HEK293 (cell line): ENCODE measurements around the gene SLC5A9.

Experiments
- CTCF ChIA-PET: fragments of 350-600 bp; formaldehyde crosslinking; extraction: SDS; loops from one replicate; lab custom pipeline; 2021; ENCODE audit warnings: antibody characterized with exemption; lab: Yijun Ruan, JAX
- POLR2A ChIA-PET: fragments of 300-600 bp; formaldehyde crosslinking; extraction: SDS; loops from one replicate; lab custom pipeline; 2020; ENCODE audit warnings: antibody characterized with exemption, inconsistent platforms; lab: Yijun Ruan, JAX
- H3K27ac ChIP-seq: fragments of 200-500 bp; sonication (Bioruptor generic); 2 replicates; pipeline ENCODE4 v1.5.1; 2014; ENCODE audit warnings: low read depth, low read length, control low read depth, inconsistent platforms; ENCODE audit errors: extremely low read depth
- H3K36me3 ChIP-seq, 2 experiments: fragments of 200-500 bp in 1 of 2; sonication (Bioruptor generic) in 1 of 2; 1 replicate in 1 of 2; 2 replicates in 1 of 2; pipeline ENCODE4 v1.5.1; 2014 to 2017; ENCODE audit warnings: inconsistent platforms in 2 of 2, low read length in 2 of 2; ENCODE audit not compliant: control insufficient read depth in 2 of 2, insufficient read depth in 1 of 2
- H3K4me1 ChIP-seq: fragments of 200-500 bp; sonication (Bioruptor generic); 2 replicates; pipeline ENCODE4 v1.5.1; 2014; ENCODE audit warnings: mild to moderate bottlenecking, low read length, inconsistent platforms; ENCODE audit not compliant: control insufficient read depth, insufficient read depth
- H3K4me3 ChIP-seq: 2 replicates; pipeline ENCODE4 v1.5.1; 2011; ENCODE audit warnings: low read depth, mild to moderate bottlenecking, control low read depth, low read length, moderate library complexity
- H3K9me3 ChIP-seq: fragments of 200-500 bp; sonication (Bioruptor generic); 2 replicates; pipeline ENCODE4 v1.5.1; 2014; ENCODE audit warnings: low read depth, low read length, inconsistent platforms; ENCODE audit not compliant: control insufficient read depth, insufficient read depth
- RBAK ChIP-seq: fragments of 450-650 bp; formaldehyde crosslinking; IDR thresholded peaks from 2 replicates; pipeline ENCODE4 v1.5.1; 2016; ENCODE audit warnings: missing biosample characterization, missing genetic modification characterization
- SCRT2 ChIP-seq: fragments of 450-650 bp; formaldehyde crosslinking; IDR thresholded peaks from 2 replicates; pipeline ENCODE4 v1.5.1; 2016; ENCODE audit warnings: missing biosample characterization, missing genetic modification characterization
- ZFP41 ChIP-seq: fragments of 450-650 bp; formaldehyde crosslinking; IDR thresholded peaks from 2 replicates; pipeline ENCODE4 v1.5.1; 2016; ENCODE audit warnings: missing biosample characterization, missing genetic modification characterization, borderline replicate concordance
- ZNF223 ChIP-seq: fragments of 450-650 bp; formaldehyde crosslinking; IDR thresholded peaks from 2 replicates; pipeline ENCODE4 v1.5.1; 2016; ENCODE audit warnings: missing biosample characterization, missing genetic modification characterization
- ZNF23 ChIP-seq: fragments of 450-650 bp; formaldehyde crosslinking; IDR thresholded peaks from 2 replicates; pipeline ENCODE4 v1.5.1; 2016; ENCODE audit warnings: missing biosample characterization, missing genetic modification characterization, borderline replicate concordance
- ZNF311 ChIP-seq: fragments of 450-650 bp; formaldehyde crosslinking; IDR thresholded peaks from 2 replicates; pipeline ENCODE4 v1.5.1; 2017; ENCODE audit warnings: missing biosample characterization, missing genetic modification characterization, borderline replicate concordance
- ZNF324 ChIP-seq: fragments of 450-650 bp; formaldehyde crosslinking; IDR thresholded peaks from 2 replicates; pipeline ENCODE4 v1.5.1; 2016; ENCODE audit warnings: missing biosample characterization, missing genetic modification characterization
- ZNF335 ChIP-seq: fragments of 450-650 bp; formaldehyde crosslinking; conservative IDR thresholded peaks from 2 replicates; pipeline ENCODE4 v1.5.1; 2016; ENCODE audit warnings: missing biosample characterization, missing genetic modification characterization
- ZNF341 ChIP-seq: fragments of 450-650 bp; formaldehyde crosslinking; IDR thresholded peaks from 2 replicates; pipeline ENCODE4; 2016; ENCODE audit warnings: low read depth, missing biosample characterization, missing genetic modification characterization
- ZNF394 ChIP-seq: fragments of 450-650 bp; formaldehyde crosslinking; IDR thresholded peaks from 2 replicates; pipeline ENCODE4 v1.5.1; 2016; ENCODE audit warnings: missing biosample characterization, missing genetic modification characterization, mild to moderate bottlenecking, moderate library complexity, borderline replicate concordance
- ZNF529 ChIP-seq: fragments of 450-650 bp; formaldehyde crosslinking; IDR thresholded peaks from 2 replicates; pipeline ENCODE4 v1.5.1; 2017; ENCODE audit warnings: missing genetic modification characterization, missing biosample characterization; ENCODE audit not compliant: insufficient replicate concordance
- ZNF624 ChIP-seq: fragments of 450-650 bp; formaldehyde crosslinking; IDR thresholded peaks from 2 replicates; pipeline ENCODE4 v1.5.1; 2017; ENCODE audit warnings: missing biosample characterization, missing genetic modification characterization
- ZNF629 ChIP-seq: fragments of 450-650 bp; formaldehyde crosslinking; IDR thresholded peaks from 2 replicates; pipeline ENCODE4 v1.5.1; 2017; ENCODE audit warnings: missing biosample characterization, missing genetic modification characterization
- ZNF677 ChIP-seq: fragments of 450-650 bp; IDR thresholded peaks from 2 replicates; pipeline ENCODE4 v1.5.0; 2018; ENCODE audit warnings: missing biosample characterization, mild to moderate bottlenecking, missing genetic modification characterization, moderate library complexity
- ZNF843 ChIP-seq: fragments of 450-650 bp; formaldehyde crosslinking; IDR thresholded peaks from 2 replicates; pipeline ENCODE4 v1.5.1; 2016; ENCODE audit warnings: missing biosample characterization, missing genetic modification characterization
- TF ChIP-seq, protein P1 (sequence below): fragments of 450-650 bp; formaldehyde crosslinking; IDR thresholded peaks from 2 replicates; pipeline ENCODE4 v1.5.1; 2016; ENCODE audit warnings: missing biosample characterization, missing genetic modification characterization
- TF ChIP-seq, protein P2 (sequence below): fragments of 450-650 bp; formaldehyde crosslinking; IDR thresholded peaks from 2 replicates; pipeline ENCODE4 v1.5.0; 2017; ENCODE audit warnings: missing biosample characterization, missing genetic modification characterization, borderline replicate concordance
- TF ChIP-seq, protein P3 (sequence below): fragments of 450-650 bp; formaldehyde crosslinking; IDR thresholded peaks from 2 replicates; pipeline ENCODE4 v1.5.1; 2016; ENCODE audit warnings: missing biosample characterization, missing genetic modification characterization
- TF ChIP-seq, protein P4 (sequence below): fragments of 450-650 bp; formaldehyde crosslinking; IDR thresholded peaks from 2 replicates; pipeline ENCODE4 v1.5.1; 2016; ENCODE audit warnings: missing biosample characterization, missing genetic modification characterization
- TF ChIP-seq, protein P5 (sequence below): fragments of 450-650 bp; formaldehyde crosslinking; IDR thresholded peaks from 2 replicates; pipeline ENCODE4 v1.5.1; 2016; ENCODE audit warnings: missing biosample characterization, missing genetic modification characterization
- TF ChIP-seq, protein P6 (sequence below): fragments of 450-650 bp; formaldehyde crosslinking; optimal IDR thresholded peaks from 2 replicates; pipeline ENCODE3; 2016; ENCODE audit warnings: missing biosample characterization, mild to moderate bottlenecking, missing genetic modification characterization

Gene SLC5A9

DNA sequence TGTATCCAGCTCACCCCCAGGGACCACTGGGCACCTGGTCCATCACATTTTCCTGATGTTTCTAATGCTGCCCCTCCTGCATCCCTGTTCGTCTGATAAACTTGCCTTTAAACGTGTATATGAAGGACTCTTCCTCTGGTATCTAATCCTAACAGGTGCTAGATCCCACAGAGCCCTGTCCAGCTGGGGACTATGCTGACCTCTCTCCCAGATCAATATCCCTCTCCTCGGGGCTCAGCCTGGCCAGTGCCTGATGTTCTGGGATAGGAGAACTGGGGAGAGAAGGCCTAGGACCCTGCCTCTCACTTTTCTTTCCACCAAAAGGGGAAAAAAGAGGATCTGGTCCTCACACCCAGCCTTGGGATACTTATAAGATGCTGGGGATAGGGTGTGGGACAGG lies 1.4 kb upstream of the SLC5A9 start (continued):
- TF ChIP-seq, protein P1, sequence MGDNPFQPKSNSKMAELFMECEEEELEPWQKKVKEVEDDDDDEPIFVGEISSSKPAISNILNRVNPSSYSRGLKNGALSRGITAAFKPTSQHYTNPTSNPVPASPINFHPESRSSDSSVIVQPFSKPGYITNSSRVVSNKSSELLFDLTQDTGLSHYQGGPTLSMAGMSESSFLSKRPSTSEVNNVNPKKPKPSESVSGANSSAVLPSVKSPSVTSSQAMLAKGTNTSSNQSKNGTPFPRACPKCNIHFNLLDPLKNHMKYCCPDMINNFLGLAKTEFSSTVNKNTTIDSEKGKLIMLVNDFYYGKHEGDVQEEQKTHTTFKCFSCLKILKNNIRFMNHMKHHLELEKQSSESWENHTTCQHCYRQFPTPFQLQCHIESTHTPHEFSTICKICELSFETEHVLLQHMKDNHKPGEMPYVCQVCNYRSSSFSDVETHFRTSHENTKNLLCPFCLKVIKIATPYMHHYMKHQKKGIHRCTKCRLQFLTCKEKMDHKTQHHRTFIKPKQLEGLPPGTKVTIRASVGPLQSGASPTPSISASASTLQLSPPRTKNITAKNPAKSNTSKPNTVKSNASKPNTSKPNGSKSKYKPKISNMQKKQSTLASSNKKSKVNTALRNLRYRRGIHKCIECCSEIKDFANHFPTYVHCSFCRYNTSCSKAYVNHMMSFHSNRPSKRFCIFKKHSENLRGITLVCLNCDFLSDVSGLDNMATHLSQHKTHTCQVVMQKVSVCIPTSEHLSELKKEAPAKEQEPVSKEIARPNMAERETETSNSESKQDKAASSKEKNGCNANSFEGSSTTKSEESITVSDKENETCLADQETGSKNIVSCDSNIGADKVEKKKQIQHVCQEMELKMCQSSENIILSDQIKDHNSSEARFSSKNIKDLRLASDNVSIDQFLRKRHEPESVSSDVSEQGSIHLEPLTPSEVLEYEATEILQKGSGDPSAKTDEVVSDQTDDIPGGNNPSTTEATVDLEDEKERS (tag by site-specific recombination) = no peak
- TF ChIP-seq ZNF341 (tag by site-specific recombination) (no peak), ZNF394 (no peak), ZNF335 (tag by site-specific recombination) (no peak), ZNF629 (no peak), ZNF311 (tag by site-specific recombination) (no peak)
- TF ChIP-seq, protein P2, sequence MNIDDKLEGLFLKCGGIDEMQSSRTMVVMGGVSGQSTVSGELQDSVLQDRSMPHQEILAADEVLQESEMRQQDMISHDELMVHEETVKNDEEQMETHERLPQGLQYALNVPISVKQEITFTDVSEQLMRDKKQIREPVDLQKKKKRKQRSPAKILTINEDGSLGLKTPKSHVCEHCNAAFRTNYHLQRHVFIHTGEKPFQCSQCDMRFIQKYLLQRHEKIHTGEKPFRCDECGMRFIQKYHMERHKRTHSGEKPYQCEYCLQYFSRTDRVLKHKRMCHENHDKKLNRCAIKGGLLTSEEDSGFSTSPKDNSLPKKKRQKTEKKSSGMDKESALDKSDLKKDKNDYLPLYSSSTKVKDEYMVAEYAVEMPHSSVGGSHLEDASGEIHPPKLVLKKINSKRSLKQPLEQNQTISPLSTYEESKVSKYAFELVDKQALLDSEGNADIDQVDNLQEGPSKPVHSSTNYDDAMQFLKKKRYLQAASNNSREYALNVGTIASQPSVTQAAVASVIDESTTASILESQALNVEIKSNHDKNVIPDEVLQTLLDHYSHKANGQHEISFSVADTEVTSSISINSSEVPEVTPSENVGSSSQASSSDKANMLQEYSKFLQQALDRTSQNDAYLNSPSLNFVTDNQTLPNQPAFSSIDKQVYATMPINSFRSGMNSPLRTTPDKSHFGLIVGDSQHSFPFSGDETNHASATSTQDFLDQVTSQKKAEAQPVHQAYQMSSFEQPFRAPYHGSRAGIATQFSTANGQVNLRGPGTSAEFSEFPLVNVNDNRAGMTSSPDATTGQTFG (tag by site-specific recombination) = no peak
- TF ChIP-seq, protein P3, sequence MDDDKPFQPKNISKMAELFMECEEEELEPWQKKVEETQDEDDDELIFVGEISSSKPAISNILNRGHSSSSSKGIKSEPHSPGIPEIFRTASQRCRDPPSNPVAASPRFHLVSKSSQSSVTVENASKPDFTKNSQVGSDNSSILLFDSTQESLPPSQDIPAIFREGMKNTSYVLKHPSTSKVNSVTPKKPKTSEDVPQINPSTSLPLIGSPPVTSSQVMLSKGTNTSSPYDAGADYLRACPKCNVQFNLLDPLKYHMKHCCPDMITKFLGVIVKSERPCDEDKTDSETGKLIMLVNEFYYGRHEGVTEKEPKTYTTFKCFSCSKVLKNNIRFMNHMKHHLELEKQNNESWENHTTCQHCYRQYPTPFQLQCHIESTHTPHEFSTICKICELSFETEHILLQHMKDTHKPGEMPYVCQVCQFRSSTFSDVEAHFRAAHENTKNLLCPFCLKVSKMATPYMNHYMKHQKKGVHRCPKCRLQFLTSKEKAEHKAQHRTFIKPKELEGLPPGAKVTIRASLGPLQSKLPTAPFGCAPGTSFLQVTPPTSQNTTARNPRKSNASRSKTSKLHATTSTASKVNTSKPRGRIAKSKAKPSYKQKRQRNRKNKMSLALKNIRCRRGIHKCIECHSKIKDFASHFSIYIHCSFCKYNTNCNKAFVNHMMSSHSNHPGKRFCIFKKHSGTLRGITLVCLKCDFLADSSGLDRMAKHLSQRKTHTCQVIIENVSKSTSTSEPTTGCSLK (tag by site-specific recombination) = no peak
- TF ChIP-seq, protein P4, sequence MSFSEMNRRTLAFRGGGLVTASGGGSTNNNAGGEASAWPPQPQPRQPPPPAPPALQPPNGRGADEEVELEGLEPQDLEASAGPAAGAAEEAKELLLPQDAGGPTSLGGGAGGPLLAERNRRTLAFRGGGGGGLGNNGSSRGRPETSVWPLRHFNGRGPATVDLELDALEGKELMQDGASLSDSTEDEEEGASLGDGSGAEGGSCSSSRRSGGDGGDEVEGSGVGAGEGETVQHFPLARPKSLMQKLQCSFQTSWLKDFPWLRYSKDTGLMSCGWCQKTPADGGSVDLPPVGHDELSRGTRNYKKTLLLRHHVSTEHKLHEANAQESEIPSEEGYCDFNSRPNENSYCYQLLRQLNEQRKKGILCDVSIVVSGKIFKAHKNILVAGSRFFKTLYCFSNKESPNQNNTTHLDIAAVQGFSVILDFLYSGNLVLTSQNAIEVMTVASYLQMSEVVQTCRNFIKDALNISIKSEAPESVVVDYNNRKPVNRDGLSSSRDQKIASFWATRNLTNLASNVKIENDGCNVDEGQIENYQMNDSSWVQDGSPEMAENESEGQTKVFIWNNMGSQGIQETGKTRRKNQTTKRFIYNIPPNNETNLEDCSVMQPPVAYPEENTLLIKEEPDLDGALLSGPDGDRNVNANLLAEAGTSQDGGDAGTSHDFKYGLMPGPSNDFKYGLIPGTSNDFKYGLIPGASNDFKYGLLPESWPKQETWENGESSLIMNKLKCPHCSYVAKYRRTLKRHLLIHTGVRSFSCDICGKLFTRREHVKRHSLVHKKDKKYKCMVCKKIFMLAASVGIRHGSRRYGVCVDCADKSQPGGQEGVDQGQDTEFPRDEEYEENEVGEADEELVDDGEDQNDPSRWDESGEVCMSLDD = no peak
- TF ChIP-seq, all 188 proteins: peak for 0

DNA sequence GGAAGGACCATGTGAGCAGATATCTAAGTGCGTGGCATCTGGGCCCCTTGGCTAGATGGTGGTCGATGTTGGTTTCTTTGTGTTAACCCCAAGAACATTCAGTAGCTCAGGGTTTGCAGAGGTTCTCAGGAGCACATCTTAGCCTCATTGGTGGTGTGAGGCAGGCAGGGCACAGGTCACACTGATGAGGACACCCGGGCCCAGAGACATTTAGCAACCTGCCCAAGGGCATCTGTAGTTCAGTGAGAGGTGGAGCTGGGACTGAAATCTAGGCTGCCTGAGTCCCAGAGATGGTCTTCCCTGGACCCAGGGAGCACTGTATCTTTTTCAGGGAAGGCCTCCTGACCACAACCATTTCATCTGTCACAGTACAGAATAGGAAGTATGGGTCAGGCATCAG lies 859 bp upstream of the SLC5A9 start:
- ChIA-PET CTCF (interaction anchor here (1.1 kb wide), 1 partner anchor 466 kb away, joined by 4 read pairs; no protein-coding TSS in a partner anchor), POLR2A (no interaction called here)
- no peaks in the 10 kb centered on the region for H3K36me3 ChIP-seq
- H3K4me3 ChIP-seq = no peak overlapping the region
- H3K9me3 ChIP-seq = no peaks in the 10 kb centered on the region
- H3K27ac ChIP-seq = no peak overlapping the region
- H3K4me1 ChIP-seq = no peaks in the 10 kb centered on the region
- TF ChIP-seq RBAK (tag by site-specific recombination) (no peak), ZFP41 (no peak), ZNF677 (tag by site-specific recombination) (no peak), ZNF223 (tag by site-specific recombination) (no peak), SCRT2 (tag by site-specific recombination) (no peak), ZNF843 (tag by site-specific recombination) (no peak), ZNF23 (tag by site-specific recombination) (no peak), ZNF324 (tag by site-specific recombination) (no peak), ZNF529 (tag by site-specific recombination) (no peak), ZNF624 (tag by site-specific recombination) (no peak)
- TF ChIP-seq, protein P5, sequence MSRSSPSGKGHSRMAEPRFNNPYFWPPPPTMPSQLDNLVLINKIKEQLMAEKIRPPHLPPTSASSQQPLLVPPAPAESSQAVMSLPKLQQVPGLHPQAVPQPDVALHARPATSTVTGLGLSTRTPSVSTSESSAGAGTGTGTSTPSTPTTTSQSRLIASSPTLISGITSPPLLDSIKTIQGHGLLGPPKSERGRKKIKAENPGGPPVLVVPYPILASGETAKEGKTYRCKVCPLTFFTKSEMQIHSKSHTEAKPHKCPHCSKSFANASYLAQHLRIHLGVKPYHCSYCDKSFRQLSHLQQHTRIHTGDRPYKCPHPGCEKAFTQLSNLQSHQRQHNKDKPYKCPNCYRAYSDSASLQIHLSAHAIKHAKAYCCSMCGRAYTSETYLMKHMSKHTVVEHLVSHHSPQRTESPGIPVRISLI (tag by site-specific recombination) = no peak
- TF ChIP-seq, protein P4 = no peak
- TF ChIP-seq, protein P6, sequence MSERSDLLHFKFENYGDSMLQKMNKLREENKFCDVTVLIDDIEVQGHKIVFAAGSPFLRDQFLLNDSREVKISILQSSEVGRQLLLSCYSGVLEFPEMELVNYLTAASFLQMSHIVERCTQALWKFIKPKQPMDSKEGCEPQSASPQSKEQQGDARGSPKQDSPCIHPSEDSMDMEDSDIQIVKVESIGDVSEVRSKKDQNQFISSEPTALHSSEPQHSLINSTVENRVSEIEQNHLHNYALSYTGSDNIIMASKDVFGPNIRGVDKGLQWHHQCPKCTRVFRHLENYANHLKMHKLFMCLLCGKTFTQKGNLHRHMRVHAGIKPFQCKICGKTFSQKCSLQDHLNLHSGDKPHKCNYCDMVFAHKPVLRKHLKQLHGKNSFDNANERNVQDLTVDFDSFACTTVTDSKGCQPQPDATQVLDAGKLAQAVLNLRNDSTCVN (tag by site-specific recombination) = no peak
